Loucy (cell line): Measurements from ENCODE around the gene NEURL4.
A peak's percentile ranks its signal among the peaks of the same experiment; 100 is the strongest.

ENCODE experiments used
- H2AFZ ChIP-seq: fragments of 200-600 bp; sonication (generic); 2 replicates; pipeline ENCODE4 v1.6.0; 2016; ENCODE audit warnings: antibody characterized with exemption, mild to moderate bottlenecking, low read length, moderate library complexity
- H3F3A ChIP-seq: fragments of 200-600 bp; 2 replicates; pipeline ENCODE4 v1.6.0; 2016; ENCODE audit warnings: antibody characterized with exemption, low read depth, mild to moderate bottlenecking
- H3K27me3 ChIP-seq: fragments of 200-600 bp; sonication (generic); 2 replicates; pipeline ENCODE4 v1.6.1; 2014; ENCODE audit warnings: low read length, mild to moderate bottlenecking; ENCODE audit not compliant: insufficient read depth, poor library complexity, severe bottlenecking
- H3K36me3 ChIP-seq: fragments of 200-600 bp; sonication (generic); 2 replicates; pipeline ENCODE4 v1.6.1; 2016; ENCODE audit warnings: low read length; ENCODE audit not compliant: insufficient read depth
- H3K4me1 ChIP-seq: fragments of 200-600 bp; sonication (generic); 2 replicates; pipeline ENCODE4 v1.5.1; 2014; ENCODE audit warnings: low read length, mild to moderate bottlenecking; ENCODE audit not compliant: insufficient read depth, poor library complexity, severe bottlenecking
- H3K4me2 ChIP-seq: fragments of 200-600 bp; sonication (generic); 2 replicates; pipeline ENCODE4 v1.6.0; 2014; ENCODE audit warnings: antibody characterized with exemption, low read length, low read depth, mild to moderate bottlenecking; ENCODE audit not compliant: poor library complexity, severe bottlenecking
- H3K4me3 ChIP-seq: fragments of 200-600 bp; sonication (generic); 2 replicates; pipeline ENCODE4 v1.5.1; 2014; ENCODE audit warnings: low read length, mild to moderate bottlenecking, mixed read lengths; ENCODE audit not compliant: poor library complexity, severe bottlenecking
- H3K79me2 ChIP-seq: fragments of 200-600 bp; sonication (generic); 2 replicates; pipeline ENCODE4 v1.6.1; 2014; ENCODE audit warnings: low read length; ENCODE audit not compliant: insufficient read depth
- H3K9ac ChIP-seq: fragments of 200-600 bp; sonication (generic); 2 replicates; pipeline ENCODE4 v1.6.0; 2014; ENCODE audit warnings: mild to moderate bottlenecking, low read depth, low read length, moderate library complexity; ENCODE audit not compliant: poor library complexity, severe bottlenecking
- H3K9me2 ChIP-seq: fragments of 200-600 bp; sonication (generic); replicated peaks from 2 replicates; pipeline ENCODE4 v1.6.1; 2016; ENCODE audit warnings: low read depth, low read length, mixed read lengths
- H3K9me3 ChIP-seq: fragments of 200-600 bp; sonication (generic); 2 replicates; pipeline ENCODE4 v1.6.1; 2014; ENCODE audit warnings: mild to moderate bottlenecking, antibody characterized with exemption, low read length, low read depth; ENCODE audit not compliant: insufficient read depth
- H4K20me1 ChIP-seq: fragments of 200-600 bp; sonication (generic); 2 replicates; pipeline ENCODE4 v1.6.0; 2014; ENCODE audit warnings: antibody characterized with exemption, low read length, mild to moderate bottlenecking; ENCODE audit not compliant: insufficient read depth, poor library complexity, severe bottlenecking
- CTCF ChIP-seq: fragments of 200-600 bp; sonication (generic); conservative IDR thresholded peaks from 2 replicates; pipeline ENCODE4 v1.5.1; 2014; ENCODE audit warnings: mild to moderate bottlenecking, antibody characterized with exemption, low read length
- EZH2phosphoT487 ChIP-seq: fragments of 200-600 bp; IDR thresholded peaks from 2 replicates; pipeline ENCODE4 v1.6.1; 2018; ENCODE audit warnings: antibody characterized with exemption, mild to moderate bottlenecking, moderate library complexity, borderline replicate concordance

Gene NEURL4

GRCh38 chr17:7328840-7329373, at the start of gene NEURL4:
NEURL4 (minus strand) TSS chr17:7329335; CDS start chr17:7329312, 23 bp downstream.
- Histone ChIP-seq H3K4me3 (peak within 1 kb of the TSS; percentile 84), H3K27me3 (no peaks in the 10 kb centered on the region), H4K20me1 (peaks cover 5% of the 10 kb centered on the region), H3K9ac (peak within 1 kb of the TSS; percentile 76), H3K9me2 (no peaks in the 10 kb centered on the region), H2AFZ (peak within 1 kb of the TSS; percentile 78), H3K36me3 (no peaks in the 10 kb centered on the region; the same call in 1 of the 2 replicates), H3F3A (no peaks in the 10 kb centered on the region), H3K4me1 (peaks cover 24% of the 10 kb centered on the region), H3K79me2 (peaks cover 21% of the 10 kb centered on the region), H3K9me3 (no peaks in the 10 kb centered on the region), H3K4me2 (peak within 1 kb of the TSS; percentile 82)
- 0 out of 2 replicates have a peak, but pooled peaks have one; percentile 16 for TF ChIP-seq CTCF
- TF ChIP-seq EZH2phosphoT487: no peak

GRCh38 chr17:7374353-7374752, 45.2 kb upstream of the NEURL4 start:
- Histone ChIP-seq H3K36me3 (no peaks in the 10 kb centered on the region), H4K20me1 (no peaks in the 10 kb centered on the region), H2AFZ (no peak overlapping the region), H3K4me1 (no peaks in the 10 kb centered on the region), H3K27me3 (no peaks in the 10 kb centered on the region), H3K9ac (no peak overlapping the region), H3K79me2 (no peaks in the 10 kb centered on the region), H3K9me2 (no peaks in the 10 kb centered on the region), H3K4me2 (no peak overlapping the region), H3F3A (no peaks in the 10 kb centered on the region), H3K4me3 (no peak overlapping the region), H3K9me3 (no peaks in the 10 kb centered on the region)
- TF ChIP-seq CTCF (no peak), EZH2phosphoT487 (no peak)

GRCh38 chr17:7370853-7371252, 41.7 kb upstream of the NEURL4 start:
- Histone ChIP-seq H3K36me3 (no peaks in the 10 kb centered on the region), H3K4me3 (no peak overlapping the region), H3K4me1 (no peaks in the 10 kb centered on the region), H2AFZ (no peak overlapping the region), H3K9me3 (no peaks in the 10 kb centered on the region), H3K27me3 (no peaks in the 10 kb centered on the region), H3K4me2 (no peak overlapping the region), H3K79me2 (no peaks in the 10 kb centered on the region), H3K9me2 (no peaks in the 10 kb centered on the region), H3F3A (no peaks in the 10 kb centered on the region), H3K9ac (no peak overlapping the region), H4K20me1 (no peaks in the 10 kb centered on the region)
- TF ChIP-seq EZH2phosphoT487 (no peak), CTCF (no peak)
